ENCODE data around the gene SORCS1. TPM values are rescaled to one million over a fixed set of nuclear protein-coding genes. Genes with fewer than 3 reads are reported as not detected.

The SORCS1 gene
- total RNA-seq, 1 experiment from 2014 or later: 0.11 TPM

DNA sequence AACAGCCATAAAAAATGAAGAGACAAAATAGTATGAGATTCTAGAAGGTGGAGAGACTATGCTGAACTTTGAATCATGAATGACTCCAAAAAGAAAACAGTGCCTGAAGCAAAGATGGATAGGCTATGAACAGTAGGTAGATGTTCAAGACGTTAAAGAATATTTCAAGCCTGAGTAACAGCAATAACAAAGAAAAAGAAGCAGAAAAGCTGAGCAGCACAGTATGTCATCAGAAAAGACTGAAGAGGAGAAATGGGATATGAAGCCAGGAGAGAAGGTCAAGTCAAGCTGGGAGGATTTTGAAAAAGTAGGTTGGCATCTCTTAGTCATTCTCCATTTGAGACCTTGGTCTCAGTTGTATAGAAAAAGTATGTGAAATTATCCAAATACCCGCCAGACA lies 484.4 kb downstream of the SORCS1 start:
- H3K9me3 ChIP-seq (ENCODE audit: low read length): no peaks in the 10 kb centered on the region
- CTCF ChIA-PET: no interaction called here
- TF ChIP-seq, protein P1, sequence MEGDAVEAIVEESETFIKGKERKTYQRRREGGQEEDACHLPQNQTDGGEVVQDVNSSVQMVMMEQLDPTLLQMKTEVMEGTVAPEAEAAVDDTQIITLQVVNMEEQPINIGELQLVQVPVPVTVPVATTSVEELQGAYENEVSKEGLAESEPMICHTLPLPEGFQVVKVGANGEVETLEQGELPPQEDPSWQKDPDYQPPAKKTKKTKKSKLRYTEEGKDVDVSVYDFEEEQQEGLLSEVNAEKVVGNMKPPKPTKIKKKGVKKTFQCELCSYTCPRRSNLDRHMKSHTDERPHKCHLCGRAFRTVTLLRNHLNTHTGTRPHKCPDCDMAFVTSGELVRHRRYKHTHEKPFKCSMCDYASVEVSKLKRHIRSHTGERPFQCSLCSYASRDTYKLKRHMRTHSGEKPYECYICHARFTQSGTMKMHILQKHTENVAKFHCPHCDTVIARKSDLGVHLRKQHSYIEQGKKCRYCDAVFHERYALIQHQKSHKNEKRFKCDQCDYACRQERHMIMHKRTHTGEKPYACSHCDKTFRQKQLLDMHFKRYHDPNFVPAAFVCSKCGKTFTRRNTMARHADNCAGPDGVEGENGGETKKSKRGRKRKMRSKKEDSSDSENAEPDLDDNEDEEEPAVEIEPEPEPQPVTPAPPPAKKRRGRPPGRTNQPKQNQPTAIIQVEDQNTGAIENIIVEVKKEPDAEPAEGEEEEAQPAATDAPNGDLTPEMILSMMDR (conservative IDR thresholded peaks at IDR 0.05; ENCODE audit: low read depth, low read length): no peak
- TF ChIP-seq EZH2phosphoT487 (IDR thresholded peaks at IDR 0.05; ENCODE audit: borderline replicate concordance, low read length) (no peak), EZH2 (IDR thresholded peaks at IDR 0.05; ENCODE audit: low read length, unreplicated experiment) (no peak)
- no peaks in the 10 kb centered on the region for H3K9me2 ChIP-seq (replicated peaks; ENCODE audit: low read length)
- no peaks in the 10 kb centered on the region for H4K20me1 ChIP-seq (ENCODE audit: low read length)
- no peak overlapping the region for H3K4me3 ChIP-seq (ENCODE audit: low read length)
- no TSS peak for BruUV-seq (replicated peaks)
- no peak overlapping the region for H3K9ac ChIP-seq (ENCODE audit: low read length)
- peaks cover 8% of the 10 kb centered on the region; the same call in 1 of the 2 replicates for H3K27me3 ChIP-seq (ENCODE audit: low read length)
- H3F3A ChIP-seq (ENCODE audit: low read length, unreplicated experiment): no peaks in the 10 kb centered on the region
- POLR2A ChIA-PET (ENCODE audit: unreplicated experiment): no interaction called here
- H3K4me1 ChIP-seq (ENCODE audit: insufficient read depth, low read length): no peaks in the 10 kb centered on the region; the same call in 1 of the 2 replicates
- DNase-seq: no peak
- ATAC-seq: no peak
- H3K79me2 ChIP-seq (ENCODE audit: low read length): no peaks in the 10 kb centered on the region
- intact Hi-C loops (cut with micrococcal nuclease): no loop called here
- H3K36me3 ChIP-seq (ENCODE audit: low read depth, low read length): no peaks in the 10 kb centered on the region
- H3K4me2 ChIP-seq (ENCODE audit: low read length): no peak overlapping the region
- H2AFZ ChIP-seq (ENCODE audit: low read length): no peak overlapping the region
- no peak overlapping the region for H3K27ac ChIP-seq (ENCODE audit: low read length)

DNA sequence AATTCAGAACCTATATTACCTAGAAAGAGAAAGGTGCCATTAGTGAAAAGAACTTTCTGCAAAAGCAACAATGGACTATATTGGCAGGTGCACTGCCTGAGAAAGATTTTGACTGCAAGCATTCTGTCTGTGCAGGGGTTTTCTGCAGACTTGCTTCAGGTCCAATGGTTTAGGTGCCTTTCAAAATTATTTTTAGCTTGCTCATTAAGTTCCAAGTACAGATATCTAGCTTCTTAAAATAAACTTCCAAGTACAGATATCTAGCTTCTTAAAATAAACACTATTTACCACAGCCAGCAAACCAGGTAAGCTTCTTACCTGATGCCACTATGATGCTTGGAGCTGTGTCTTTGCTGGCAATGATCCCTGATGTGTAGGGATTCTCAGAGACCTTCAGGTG lies 485.2 kb downstream of the SORCS1 start:
- POLR2A ChIA-PET (ENCODE audit: unreplicated experiment): no interaction called here
- H3K9ac ChIP-seq (ENCODE audit: low read length): no peak overlapping the region
- BruUV-seq (replicated peaks): no TSS peak
- no peaks in the 10 kb centered on the region for H3K79me2 ChIP-seq (ENCODE audit: low read length)
- H3K4me3 ChIP-seq (ENCODE audit: low read length): no peak overlapping the region
- H2AFZ ChIP-seq (ENCODE audit: low read length): no peak overlapping the region
- no peaks in the 10 kb centered on the region; the same call in 1 of the 2 replicates for H3K4me1 ChIP-seq (ENCODE audit: insufficient read depth, low read length)
- H4K20me1 ChIP-seq (ENCODE audit: low read length): no peaks in the 10 kb centered on the region
- CTCF ChIA-PET: no interaction called here
- no peak for ATAC-seq
- TF ChIP-seq, protein P1 (conservative IDR thresholded peaks at IDR 0.05; ENCODE audit: low read depth, low read length): no peak
- no peak for TF ChIP-seq EZH2 (IDR thresholded peaks at IDR 0.05; ENCODE audit: low read length, unreplicated experiment)
- TF ChIP-seq EZH2phosphoT487 (IDR thresholded peaks at IDR 0.05; ENCODE audit: borderline replicate concordance, low read length): no peak
- no peaks in the 10 kb centered on the region for H3K9me2 ChIP-seq (replicated peaks; ENCODE audit: low read length)
- no peak overlapping the region for H3K27ac ChIP-seq (ENCODE audit: low read length)
- H3F3A ChIP-seq (ENCODE audit: low read length, unreplicated experiment): no peaks in the 10 kb centered on the region
- H3K9me3 ChIP-seq (ENCODE audit: low read length): no peaks in the 10 kb centered on the region
- intact Hi-C loops (cut with micrococcal nuclease): no loop called here
- H3K4me2 ChIP-seq (ENCODE audit: low read length): no peak overlapping the region
- H3K27me3 ChIP-seq (ENCODE audit: low read length): 0 out of 2 replicates have a peak, but pooled peaks cover under 1% of the 10 kb centered on the region
- DNase-seq: no peak
- no peaks in the 10 kb centered on the region for H3K36me3 ChIP-seq (ENCODE audit: low read depth, low read length)

DNA sequence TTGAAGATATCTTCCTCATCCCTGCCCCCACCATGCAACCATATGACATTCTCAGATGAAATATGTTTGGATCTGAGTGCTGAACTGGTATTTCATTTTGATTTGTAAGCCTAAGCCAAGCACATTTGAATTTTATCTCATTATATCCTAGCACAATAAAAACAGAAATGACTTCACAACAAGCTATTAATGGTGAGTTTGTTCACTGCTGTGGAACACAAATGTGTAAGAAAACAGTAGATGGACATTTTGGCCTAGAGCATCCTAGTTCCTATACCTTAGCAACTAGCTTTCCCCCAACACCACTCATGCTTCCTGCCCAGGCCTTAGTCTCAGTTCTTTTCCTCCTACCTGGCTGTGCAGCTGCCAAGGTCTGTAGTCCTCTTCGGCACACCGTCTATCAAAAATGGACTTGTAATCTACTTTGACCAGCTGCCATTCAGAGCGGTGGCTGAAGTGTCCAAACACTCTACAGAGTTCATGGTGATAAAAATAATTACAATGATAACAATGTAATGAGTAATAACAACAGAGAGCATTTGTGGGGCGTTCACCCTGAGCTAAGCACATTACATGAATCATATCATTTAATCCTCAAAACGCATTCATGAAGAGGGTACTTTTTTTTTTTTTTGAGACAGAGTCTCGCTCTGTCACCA lies 491.9 kb downstream of the SORCS1 start:
- ChIA-PET POLR2A (ENCODE audit: unreplicated experiment) (no interaction called here), CTCF (no interaction called here)
- intact Hi-C loops (cut with micrococcal nuclease): no loop called here
- H3K4me2 ChIP-seq (ENCODE audit: low read length): no peak overlapping the region
- no peaks in the 10 kb centered on the region for H3K79me2 ChIP-seq (ENCODE audit: low read length)
- no peaks in the 10 kb centered on the region for H3K4me1 ChIP-seq (ENCODE audit: insufficient read depth, low read length)
- no peak overlapping the region for H3K4me3 ChIP-seq (ENCODE audit: low read length)
- ATAC-seq (no peak), DNase-seq (peak; percentile 7)
- H3K36me3 ChIP-seq (ENCODE audit: low read depth, low read length): no peaks in the 10 kb centered on the region
- no peaks in the 10 kb centered on the region for H3K9me3 ChIP-seq (ENCODE audit: low read length)
- no peak overlapping the region for H2AFZ ChIP-seq (ENCODE audit: low read length)
- no peaks in the 10 kb centered on the region for H3K9me2 ChIP-seq (replicated peaks; ENCODE audit: low read length)
- H3K27me3 ChIP-seq (ENCODE audit: low read length): peaks cover 19% of the 10 kb centered on the region; the same call in 1 of the 2 replicates
- H3K27ac ChIP-seq (ENCODE audit: low read length): no peak overlapping the region
- no peak for TF ChIP-seq EZH2 (IDR thresholded peaks at IDR 0.05; ENCODE audit: low read length, unreplicated experiment)
- no peak for TF ChIP-seq EZH2phosphoT487 (IDR thresholded peaks at IDR 0.05; ENCODE audit: borderline replicate concordance, low read length)
- no peaks in the 10 kb centered on the region for H4K20me1 ChIP-seq (ENCODE audit: low read length)
- no peaks in the 10 kb centered on the region for H3F3A ChIP-seq (ENCODE audit: low read length, unreplicated experiment)
- BruUV-seq (replicated peaks): no TSS peak
- H3K9ac ChIP-seq (ENCODE audit: low read length): no peak overlapping the region
